ENCODE results near the gene GPR141. TPM values are rescaled to one million over a fixed set of nuclear protein-coding genes. Genes with fewer than 3 reads are reported as not detected.

The GPR141 gene
- total RNA-seq, 1 experiment from 2014 or later = 1.8 TPM

- CTCF ChIA-PET = no interaction called here
- TF ChIP-seq ZNF121 (CRISPR knock-in tag; IDR thresholded peaks at IDR 0.05) = no peak
- TF ChIP-seq ATF1 (CRISPR knock-in tag; IDR thresholded peaks at IDR 0.05) = no peak
- TF ChIP-seq SP1 (CRISPR knock-in tag; conservative IDR thresholded peaks at IDR 0.05) = no peak
- TF ChIP-seq ATF2 (CRISPR knock-in tag; IDR thresholded peaks at IDR 0.05; ENCODE audit: borderline replicate concordance, low read depth) = no peak
- H3K27ac Mint-ChIP-seq = no peak overlapping the region
Observed at GRCh38 chr7:37718585-37718984, 35.0 kb downstream of the GPR141 start.

GRCh38 chr7:37719077-37719476 lies 35.5 kb downstream of the GPR141 start:
- ChIA-PET POLR2A (no interaction called here), CTCF (no interaction called here)
- ATAC-seq (no peak), DNase-seq (ENCODE audit: low spot score) (no peak)
- TF ChIP-seq ELF4 (CRISPR knock-in tag; IDR thresholded peaks at IDR 0.05; ENCODE audit: low read depth) (no peak), FOXJ3 (CRISPR knock-in tag; IDR thresholded peaks at IDR 0.05; ENCODE audit: borderline replicate concordance) (no peak), ARID4B (CRISPR knock-in tag; IDR thresholded peaks at IDR 0.05; ENCODE audit: borderline replicate concordance) (no peak), ETV6 (CRISPR knock-in tag; IDR thresholded peaks at IDR 0.05) (no peak), ATF3 (CRISPR knock-in tag; conservative IDR thresholded peaks at IDR 0.05) (no peak), CREB1 (CRISPR knock-in tag; IDR thresholded peaks at IDR 0.05) (no peak), TCF7 (CRISPR knock-in tag; IDR thresholded peaks at IDR 0.05; ENCODE audit: low read depth) (no peak), NFE2L1 (CRISPR knock-in tag; IDR thresholded peaks at IDR 0.05) (no peak), USF2 (CRISPR knock-in tag; IDR thresholded peaks at IDR 0.05) (no peak)
- H3K4me3 Mint-ChIP-seq = no peak overlapping the region
- H3K9me3 Mint-ChIP-seq = peaks cover 9% of the 10 kb centered on the region
- no peaks in the 10 kb centered on the region for H3K36me3 Mint-ChIP-seq
- H3K27me3 Mint-ChIP-seq (ENCODE audit: low read depth) = no peaks in the 10 kb centered on the region
- H3K4me1 Mint-ChIP-seq = peaks cover 11% of the 10 kb centered on the region
- no peak overlapping the region for H3K27ac Mint-ChIP-seq

More at GRCh38 chr7:37718585-37718984, 35.0 kb downstream of the GPR141 start:
- POLR2A ChIA-PET = no interaction called here
- Mint-ChIP-seq H3K4me1 (peaks cover 11% of the 10 kb centered on the region), H3K36me3 (no peaks in the 10 kb centered on the region), H3K27me3 (ENCODE audit: low read depth) (no peaks in the 10 kb centered on the region), H3K9me3 (peaks cover 9% of the 10 kb centered on the region), H3K4me3 (no peak overlapping the region)
- DNase-seq (ENCODE audit: low spot score) (no peak), ATAC-seq (no peak)

- Mint-ChIP-seq H3K4me1 (no peaks in the 10 kb centered on the region), H3K27me3 (ENCODE audit: low read depth) (no peaks in the 10 kb centered on the region), H3K27ac (no peak overlapping the region), H3K36me3 (no peaks in the 10 kb centered on the region), H3K9me3 (no peaks in the 10 kb centered on the region), H3K4me3 (no peak overlapping the region)
- DNase-seq (ENCODE audit: low spot score) = no peak
- ATAC-seq = no peak
- ChIA-PET POLR2A (no interaction called here), CTCF (no interaction called here)
- TF ChIP-seq PREB (CRISPR knock-in tag; IDR thresholded peaks at IDR 0.05; ENCODE audit: borderline replicate concordance) (no peak), TEAD1 (CRISPR knock-in tag; IDR thresholded peaks at IDR 0.05) (no peak), FOXP1 (CRISPR knock-in tag; IDR thresholded peaks at IDR 0.05; ENCODE audit: borderline replicate concordance) (no peak), ZNF416 (CRISPR knock-in tag; IDR thresholded peaks at IDR 0.05) (no peak), RELA (CRISPR knock-in tag; IDR thresholded peaks at IDR 0.05; ENCODE audit: borderline replicate concordance) (no peak), ZNF512 (CRISPR knock-in tag; IDR thresholded peaks at IDR 0.05; ENCODE audit: borderline replicate concordance) (no peak), TCF7 (CRISPR knock-in tag; IDR thresholded peaks at IDR 0.05; ENCODE audit: low read depth) (no peak), ATF1 (CRISPR knock-in tag; IDR thresholded peaks at IDR 0.05) (no peak), OVOL2 (CRISPR knock-in tag; IDR thresholded peaks at IDR 0.05; ENCODE audit: borderline replicate concordance) (no peak), NFYB (CRISPR knock-in tag; conservative IDR thresholded peaks at IDR 0.05; ENCODE audit: low read depth) (no peak), ZNF219 (CRISPR knock-in tag; IDR thresholded peaks at IDR 0.05; ENCODE audit: borderline replicate concordance) (no peak), ESRRA (CRISPR knock-in tag; IDR thresholded peaks at IDR 0.05; ENCODE audit: borderline replicate concordance) (no peak)
Observed at GRCh38 chr7:37724732-37725131, 41.2 kb downstream of the GPR141 start.

All from WTC11 (cell line).